Esophagus muscularis mucosa (tissue), 4 donors: Measurements from ENCODE around the gene CCDC182.

Source experiments
- EP300 ChIP-seq: sonication (generic); formaldehyde crosslinking; IDR thresholded peaks from one replicate; pipeline ENCODE4 v1.6.1; 2017; ENCODE audit warnings: antibody characterized with exemption
- POLR2A ChIP-seq: fragments of 450-650 bp; IDR thresholded peaks from one replicate; pipeline ENCODE4 v1.6.1; 2017; ENCODE audit warnings: antibody characterized with exemption, moderate library complexity, mild to moderate bottlenecking, low read depth
- POLR2AphosphoS5 ChIP-seq, 2 donors: sonication (generic); formaldehyde crosslinking; IDR thresholded peaks; one replicate each; pipeline ENCODE4 v1.6.1; 2017; ENCODE audit warnings: antibody characterized with exemption in 2 of 2
- TF ChIP-seq, protein P1 (sequence below), 3 experiments: fragments of 200-600 bp in 2 of 3; fragments of 450-650 bp in 1 of 3; sonication (generic) in 2 of 3; IDR thresholded peaks; one replicate each; pipeline ENCODE4 v1.5.1; 2017 to 2019; ENCODE audit warnings: antibody characterized with exemption in 3 of 3, mild to moderate bottlenecking in 2 of 3, moderate library complexity in 1 of 3

DNA sequence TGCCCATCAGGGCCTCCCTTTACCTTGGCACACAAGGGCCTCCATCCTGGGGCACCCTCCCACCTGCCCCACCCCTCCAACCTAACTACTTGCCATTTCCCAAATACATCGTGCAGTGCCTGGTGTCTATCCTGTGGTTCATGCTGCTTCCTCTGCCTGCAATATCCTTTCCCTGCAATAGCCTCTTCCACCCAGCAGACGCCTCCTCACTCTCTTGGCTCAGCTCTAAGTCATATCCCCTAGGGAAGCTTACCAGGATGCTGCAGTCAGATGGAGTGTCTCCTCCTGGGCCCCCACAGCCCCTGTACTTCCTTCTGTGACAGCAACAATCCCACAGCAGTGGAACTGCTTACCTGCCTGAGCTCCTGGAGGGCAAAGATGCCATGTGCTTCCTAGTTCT lies 36.7 kb downstream of the CCDC182 start:
- TF ChIP-seq, protein P1, sequence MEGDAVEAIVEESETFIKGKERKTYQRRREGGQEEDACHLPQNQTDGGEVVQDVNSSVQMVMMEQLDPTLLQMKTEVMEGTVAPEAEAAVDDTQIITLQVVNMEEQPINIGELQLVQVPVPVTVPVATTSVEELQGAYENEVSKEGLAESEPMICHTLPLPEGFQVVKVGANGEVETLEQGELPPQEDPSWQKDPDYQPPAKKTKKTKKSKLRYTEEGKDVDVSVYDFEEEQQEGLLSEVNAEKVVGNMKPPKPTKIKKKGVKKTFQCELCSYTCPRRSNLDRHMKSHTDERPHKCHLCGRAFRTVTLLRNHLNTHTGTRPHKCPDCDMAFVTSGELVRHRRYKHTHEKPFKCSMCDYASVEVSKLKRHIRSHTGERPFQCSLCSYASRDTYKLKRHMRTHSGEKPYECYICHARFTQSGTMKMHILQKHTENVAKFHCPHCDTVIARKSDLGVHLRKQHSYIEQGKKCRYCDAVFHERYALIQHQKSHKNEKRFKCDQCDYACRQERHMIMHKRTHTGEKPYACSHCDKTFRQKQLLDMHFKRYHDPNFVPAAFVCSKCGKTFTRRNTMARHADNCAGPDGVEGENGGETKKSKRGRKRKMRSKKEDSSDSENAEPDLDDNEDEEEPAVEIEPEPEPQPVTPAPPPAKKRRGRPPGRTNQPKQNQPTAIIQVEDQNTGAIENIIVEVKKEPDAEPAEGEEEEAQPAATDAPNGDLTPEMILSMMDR (IDR thresholded peaks at IDR 0.05), result no peak
- TF ChIP-seq POLR2A, result no peak
- TF ChIP-seq POLR2AphosphoS5 (IDR thresholded peaks at IDR 0.05), result no peak
- no peak for TF ChIP-seq EP300
